Keratinocyte (primary cell): ENCODE data around the gene DPH2.

Source experiments
- CTCF ChIP-seq, 3 experiments: IDR thresholded peaks in 1 of 3; conservative IDR thresholded peaks in 1 of 3; optimal IDR thresholded peaks in 1 of 3; 2 replicates in 2 of 3; 3 replicates in 1 of 3; pipeline versions ENCODE3 to v1.5.1; 2011; ENCODE audit warnings: low read length in 3 of 3, mild to moderate bottlenecking in 3 of 3, moderate library complexity in 2 of 3, control low read depth in 1 of 3, inconsistent platforms in 1 of 3; ENCODE audit not compliant: insufficient read depth in 2 of 3; ENCODE audit errors: extremely low read depth in 1 of 3
- EZH2 ChIP-seq: IDR thresholded peaks from one replicate; pipeline ENCODE4 v1.6.1; 2012; ENCODE audit warnings: inconsistent platforms, mild to moderate bottlenecking, low read length, moderate library complexity

- TF ChIP-seq CTCF (optimal IDR thresholded peaks at IDR 0.05 in 1 of 3, IDR thresholded peaks at IDR 0.05 in 1 of 3, conservative IDR thresholded peaks at IDR 0.05 in 1 of 3; ENCODE audit: extremely low read depth in 1 of 3, insufficient read depth in 2 of 3, low read length in 3 of 3) (no peak), EZH2 (no peak)
Measured at GRCh38 chr1:43947061-43947873, 22.5 kb upstream of the DPH2 start.
